Stimulated activated CD8-positive, alpha-beta memory T cell treated with anti-CD3 and anti-CD28 coated beads, Interleukin-12 subunit alpha, Interleukin-12 subunit beta, amount 100 ng/mL, for 4 hours (primary cell): ENCODE results near the gene PPP1R15B.

Experiments used
- DNase-seq: peaks from one replicate; pipeline ENCODE4 v3.0.0-alpha.2; 2020; ENCODE audit warnings: low read depth

The PPP1R15B gene

DNA sequence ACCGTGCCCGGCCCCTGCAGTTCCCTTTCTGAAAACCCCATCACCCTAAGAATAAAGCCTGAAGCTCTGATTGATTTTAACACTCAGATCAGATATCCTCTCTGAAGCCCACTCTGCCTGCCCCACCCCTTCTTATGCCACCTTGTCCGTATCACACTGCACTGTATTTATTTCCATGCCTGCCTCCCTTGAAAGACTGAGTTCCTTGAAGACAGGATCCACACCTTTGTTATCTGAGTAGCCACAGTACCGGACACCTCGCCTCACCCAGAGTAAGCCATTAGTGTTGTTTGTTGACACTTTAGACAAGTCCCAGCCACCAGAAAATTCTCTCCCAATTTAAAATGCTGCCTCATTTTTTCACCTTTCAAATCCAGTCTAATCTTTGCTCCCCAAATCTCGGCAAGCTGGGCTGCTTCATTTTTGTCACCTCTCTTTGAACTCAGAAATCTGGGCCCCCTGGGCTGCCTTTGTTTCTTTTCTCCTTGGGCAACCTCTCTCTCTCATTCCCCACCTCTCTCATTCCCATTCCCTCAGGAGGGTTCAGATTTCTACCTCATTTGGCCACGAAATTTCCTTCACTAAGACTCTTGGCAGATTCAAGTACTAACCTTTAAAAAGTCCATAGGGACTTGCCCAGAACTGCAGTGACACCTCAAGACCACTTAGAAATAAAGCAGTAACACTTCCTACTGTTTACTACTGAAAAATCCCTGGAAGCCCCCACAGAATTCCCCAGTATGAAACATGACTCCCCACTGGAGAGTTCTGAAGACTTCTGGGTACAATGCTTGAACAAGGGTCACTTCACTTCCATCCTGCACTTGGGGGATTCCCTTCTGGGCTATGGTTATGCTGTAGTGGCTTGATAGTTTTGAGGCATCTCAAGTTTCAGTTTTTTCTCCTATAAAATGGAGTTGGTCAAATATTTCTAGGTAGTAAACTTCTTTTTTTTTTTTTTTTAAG lies 8.7 kb upstream of the PPP1R15B start:
- no peak for DNase-seq

DNA sequence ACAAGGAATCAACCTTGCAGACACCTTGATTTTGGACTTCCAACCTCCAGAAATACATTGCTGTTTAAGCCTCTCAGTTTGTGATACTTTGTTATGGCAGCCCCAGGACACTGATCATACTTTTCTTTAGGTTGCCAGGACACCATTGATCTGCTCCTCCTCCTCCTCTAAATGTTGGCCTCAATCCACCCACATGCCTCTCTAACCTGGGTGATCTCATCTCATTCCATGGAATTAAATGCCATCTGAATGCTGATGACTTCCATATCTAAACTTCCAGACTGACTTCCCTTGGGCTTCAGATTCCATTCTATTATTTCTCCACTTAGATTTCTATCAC lies 7.4 kb upstream of the PPP1R15B start:
- DNase-seq = no peak

DNA sequence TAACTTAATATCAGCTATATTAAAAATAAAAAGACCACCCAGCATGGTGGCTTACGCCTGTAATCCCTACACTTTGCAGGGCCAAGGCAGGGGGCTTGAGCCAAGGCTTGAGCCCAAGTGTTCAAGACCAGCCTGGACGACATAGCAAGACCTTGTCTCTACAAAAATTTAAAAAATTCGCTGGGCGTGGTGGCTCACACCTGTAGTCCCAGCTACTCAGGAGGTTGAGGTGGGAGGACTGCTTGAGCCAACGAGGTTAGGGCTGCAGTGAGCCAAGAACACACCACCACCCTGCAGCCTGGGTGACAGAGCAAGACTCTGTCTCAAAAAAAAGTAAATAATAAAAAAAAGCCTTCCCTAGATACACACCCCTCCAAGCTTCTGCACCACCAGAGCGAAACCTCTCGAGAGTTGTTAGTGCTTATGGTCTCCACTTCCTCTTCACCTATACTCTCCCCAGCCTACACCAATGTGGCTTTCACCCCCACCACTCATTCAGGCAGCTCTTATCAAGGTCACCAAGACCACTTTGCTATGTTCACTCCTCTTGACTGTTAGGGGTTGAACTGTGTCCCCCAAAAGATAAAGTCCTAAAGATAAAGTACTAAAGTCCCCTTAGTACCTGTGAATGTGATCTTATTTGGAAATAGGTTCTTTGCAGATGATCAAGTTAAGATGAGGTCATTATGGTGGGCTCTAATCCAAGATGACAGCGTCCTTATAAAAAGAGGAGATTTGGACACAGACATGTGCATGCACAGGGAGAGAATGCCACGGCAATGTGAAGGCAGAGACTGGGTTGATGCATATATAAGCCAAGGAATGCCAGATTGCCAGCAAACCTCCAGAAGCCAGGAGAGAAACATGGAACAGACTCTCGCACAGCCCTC lies 6.8 kb upstream of the PPP1R15B start:
- DNase-seq = no peak

DNA sequence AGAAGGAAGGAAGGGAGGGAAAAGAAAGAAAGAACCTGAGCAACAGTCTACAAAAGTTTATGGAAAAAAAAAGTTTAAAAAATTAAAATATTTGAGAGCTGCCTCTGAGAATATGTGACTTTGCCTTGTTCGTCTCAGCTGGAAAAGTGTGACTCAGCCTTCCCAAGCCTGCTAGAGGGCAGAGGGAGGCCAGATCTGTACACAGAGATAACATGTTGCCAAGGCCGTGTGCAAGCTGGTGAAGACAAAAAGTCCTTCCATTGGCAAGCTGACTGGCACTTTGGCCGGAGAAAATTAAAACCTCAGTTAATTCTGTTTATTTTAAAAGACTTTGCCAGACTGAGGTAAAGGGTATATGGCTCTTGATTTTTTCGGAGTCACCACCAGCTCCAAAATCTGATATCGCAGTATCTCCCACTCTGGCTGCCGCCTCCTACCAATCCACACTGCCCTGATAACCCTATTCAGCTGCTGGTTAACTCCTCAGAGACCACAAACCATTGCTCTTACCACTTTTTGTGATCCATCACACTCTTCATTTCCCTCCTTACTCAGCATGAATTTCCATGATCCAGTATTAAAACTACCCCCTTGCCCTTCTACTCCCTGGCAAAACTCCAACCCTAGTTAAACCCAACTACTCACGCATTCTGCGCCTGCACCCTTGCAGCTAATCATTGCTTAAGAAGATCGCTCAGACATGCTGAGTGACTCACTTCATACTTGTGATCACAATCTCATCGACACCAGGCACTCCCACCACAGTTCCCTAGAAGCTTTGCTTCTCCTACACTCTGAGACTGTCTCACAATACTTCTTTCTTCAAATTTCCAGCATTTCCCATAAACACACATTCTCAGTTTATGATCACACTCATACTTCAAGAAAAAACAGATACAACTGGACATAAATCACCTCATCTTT lies 5.7 kb upstream of the PPP1R15B start:
- DNase-seq = no peak

DNA sequence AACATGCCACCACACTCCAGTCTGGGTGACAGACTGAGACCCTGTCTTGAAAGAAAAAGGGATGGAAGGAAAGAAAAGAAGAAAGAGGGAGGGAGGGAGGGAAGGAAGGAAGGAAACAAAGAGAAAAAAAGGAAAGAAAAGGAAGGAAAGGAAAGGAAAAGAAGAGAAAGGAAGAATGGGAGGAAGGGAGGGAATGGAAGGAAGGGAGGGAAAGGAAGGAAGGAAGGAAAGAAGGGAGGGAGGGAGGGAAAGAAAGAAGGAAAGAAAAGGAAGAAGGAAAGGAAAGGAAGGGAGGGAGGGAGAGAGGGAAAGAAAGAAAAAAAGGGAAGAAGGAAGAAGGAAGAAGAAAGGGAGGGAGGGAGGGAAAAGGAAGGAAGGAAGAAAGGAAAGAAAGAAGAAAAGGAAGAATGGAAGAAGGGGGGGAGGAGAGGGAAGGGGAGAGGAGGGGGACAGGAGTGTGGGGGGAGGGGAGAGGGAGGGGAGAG lies 5.0 kb upstream of the PPP1R15B start:
- no peak for DNase-seq

DNA sequence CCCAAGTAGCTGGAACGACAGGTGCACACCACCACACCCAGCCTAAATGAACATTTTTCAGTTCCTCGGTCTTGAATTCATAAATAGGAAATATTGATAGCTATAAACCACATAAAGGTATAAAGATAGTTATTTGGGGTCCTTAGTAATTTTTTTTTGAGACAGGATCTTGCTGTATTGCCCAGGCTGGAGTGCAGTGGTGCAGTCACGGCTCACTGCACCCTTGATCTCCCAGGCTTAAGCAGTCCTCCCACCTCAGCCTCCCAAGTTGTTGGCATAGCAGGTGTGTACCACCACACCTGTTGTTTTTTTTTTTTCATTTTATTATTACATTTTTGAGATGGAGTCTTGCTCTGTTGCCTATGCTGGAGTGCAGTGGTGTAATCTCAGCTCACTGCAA lies 3.7 kb upstream of the PPP1R15B start:
- no peak for DNase-seq

DNA sequence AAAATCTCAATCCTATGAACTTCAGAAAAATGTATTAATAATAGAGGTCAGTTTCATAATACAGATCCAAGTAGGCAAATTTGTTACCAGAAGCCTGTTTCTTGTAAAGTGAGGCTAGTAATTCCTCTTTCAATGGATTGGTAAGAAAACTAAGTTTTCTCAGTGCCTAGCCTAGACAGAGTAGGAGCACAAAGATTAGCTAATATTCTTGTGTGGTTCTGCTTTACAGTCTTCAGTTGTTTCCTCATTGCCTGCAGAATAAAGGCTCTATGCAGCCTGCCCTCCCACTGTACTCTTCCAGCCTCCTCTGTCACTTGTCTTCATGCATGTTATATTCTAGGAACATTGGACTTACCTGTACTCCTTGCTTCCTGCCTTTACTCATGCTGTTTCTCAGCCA lies 2.4 kb upstream of the PPP1R15B start:
- no peak for DNase-seq

DNA sequence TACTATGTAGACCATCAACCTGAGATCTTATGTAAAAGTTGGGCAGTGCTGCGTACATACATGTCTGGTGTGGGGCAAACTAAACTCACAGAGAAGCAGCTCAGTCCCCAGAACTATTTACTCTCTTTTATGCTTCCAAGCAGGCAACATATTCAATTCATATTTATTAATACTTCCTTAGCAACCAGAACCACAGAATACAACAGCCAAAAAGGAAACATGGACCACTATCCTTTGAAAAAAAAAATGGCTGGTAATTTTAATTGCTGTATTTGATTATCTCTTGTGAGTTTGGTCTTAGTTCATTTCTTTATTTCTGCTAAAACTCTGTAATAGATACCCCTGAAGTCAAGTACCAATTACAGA lies 1.5 kb upstream of the PPP1R15B start:
- DNase-seq = no peak

DNA sequence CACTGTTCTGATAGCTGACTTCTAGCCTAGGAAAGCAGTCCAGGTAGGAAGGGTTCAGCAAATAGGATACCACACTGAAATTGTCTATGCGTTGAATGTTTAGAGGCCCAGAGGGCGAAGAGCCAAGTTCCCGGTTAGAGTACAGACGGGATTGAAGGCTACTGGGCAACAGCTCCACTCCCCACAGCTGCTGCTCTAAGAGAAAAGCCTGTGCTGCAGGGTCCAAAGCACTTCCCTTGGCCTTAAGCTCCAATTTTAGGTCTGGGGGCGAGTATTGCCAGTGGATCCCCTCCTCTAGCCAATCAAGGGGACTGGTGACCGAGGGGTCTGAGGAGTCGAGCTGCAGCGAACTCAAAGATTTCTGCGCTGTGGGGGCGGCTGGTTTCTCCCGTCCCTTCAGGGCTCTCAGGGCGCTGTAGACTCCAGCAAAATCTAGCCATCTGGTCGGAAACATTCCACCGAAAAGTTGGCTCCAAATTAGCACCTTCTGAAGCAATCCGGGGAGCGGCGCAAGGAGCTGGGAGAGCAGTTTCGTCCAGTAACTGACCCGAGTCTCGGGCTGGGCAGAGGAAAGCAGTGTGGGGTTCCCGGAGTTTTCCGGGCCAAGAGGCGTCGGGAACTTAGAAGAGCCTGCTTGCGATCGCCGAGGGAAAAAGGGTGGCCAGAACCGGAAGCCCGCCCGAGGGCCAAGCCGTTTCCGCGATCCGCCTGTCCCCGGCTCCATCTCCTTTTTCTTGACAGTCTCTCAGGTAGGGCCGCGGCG lies 748 bp downstream of the PPP1R15B start:
- DNase-seq = no peak

DNA sequence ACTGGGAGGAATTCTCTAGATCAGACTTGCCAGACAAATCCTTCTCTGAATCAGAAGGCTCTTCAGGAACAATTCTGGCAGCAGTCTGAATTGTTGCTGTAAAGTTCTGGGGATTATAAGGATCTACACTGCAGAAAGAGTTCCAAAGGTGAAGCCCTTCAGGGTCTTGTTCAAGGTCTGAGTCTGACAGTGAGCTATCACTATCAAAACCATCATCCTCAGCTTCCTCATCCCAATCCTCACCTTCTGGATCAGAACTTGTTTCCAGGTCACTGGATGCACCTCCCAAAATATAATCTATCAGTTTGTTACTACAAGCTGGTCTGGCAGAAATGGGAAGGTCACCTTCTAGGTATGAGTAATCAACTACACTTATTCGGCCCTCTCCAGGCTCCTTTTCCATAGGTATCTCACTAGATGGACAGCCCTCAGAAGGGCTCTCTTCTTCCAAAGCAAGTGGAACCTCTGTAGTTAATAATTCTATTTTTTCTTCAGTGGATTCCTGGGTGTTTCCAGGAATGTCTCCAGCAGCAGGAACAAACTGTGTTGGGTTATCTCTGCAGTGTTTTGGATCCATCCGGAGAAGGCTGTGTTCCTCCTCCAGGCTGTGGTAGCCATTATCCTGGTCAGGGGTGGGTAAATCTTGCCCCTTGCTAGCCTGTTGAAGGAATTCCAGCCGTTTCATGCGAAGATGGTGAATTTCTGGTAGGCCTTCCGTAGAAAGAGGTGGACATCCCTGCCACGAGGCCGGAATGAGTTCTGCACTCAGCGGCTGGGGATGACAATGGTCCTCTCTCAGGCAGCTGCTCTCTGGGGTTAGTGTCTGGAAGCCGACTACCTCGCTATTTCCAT lies 1.6 kb downstream of the PPP1R15B start:
- DNase-seq = no peak

DNA sequence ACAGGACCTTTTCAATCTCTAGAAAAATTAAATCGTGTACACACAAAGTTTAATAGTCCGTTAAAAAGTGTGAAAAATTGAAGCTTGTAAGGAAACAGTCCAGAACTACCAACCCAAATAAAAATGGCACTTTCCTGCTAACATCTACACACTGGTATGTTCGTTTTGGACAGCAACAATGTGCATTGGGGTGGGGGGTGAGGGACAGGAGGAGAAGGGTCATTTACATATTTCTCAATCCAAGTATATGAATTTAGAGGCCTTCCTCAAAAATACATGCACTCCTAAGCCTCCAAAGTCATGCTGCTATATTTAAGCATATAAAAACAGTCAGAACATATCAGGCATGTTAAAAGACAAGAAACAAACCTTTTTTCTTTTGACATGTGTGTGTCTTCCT lies 2.5 kb downstream of the PPP1R15B start:
- DNase-seq = no peak

DNA sequence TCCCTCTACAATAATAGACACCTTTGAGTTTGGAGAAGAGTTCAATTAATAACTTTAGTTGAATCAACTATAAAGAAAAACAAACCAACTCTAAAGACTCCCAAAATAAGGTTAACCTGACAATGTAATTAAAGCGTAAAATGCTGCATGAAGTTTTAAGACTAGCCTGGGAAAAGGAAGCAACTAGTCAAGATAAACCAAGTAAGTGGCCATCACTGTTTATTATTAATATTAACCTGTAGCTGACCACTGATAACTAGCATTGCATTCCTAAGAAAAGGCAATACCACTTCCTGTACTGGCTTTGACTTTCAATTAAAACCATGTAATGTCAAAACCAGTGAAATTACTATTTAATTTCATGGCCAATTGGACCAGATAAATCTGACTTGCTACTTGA lies 3.0 kb downstream of the PPP1R15B start:
- no peak for DNase-seq

DNA sequence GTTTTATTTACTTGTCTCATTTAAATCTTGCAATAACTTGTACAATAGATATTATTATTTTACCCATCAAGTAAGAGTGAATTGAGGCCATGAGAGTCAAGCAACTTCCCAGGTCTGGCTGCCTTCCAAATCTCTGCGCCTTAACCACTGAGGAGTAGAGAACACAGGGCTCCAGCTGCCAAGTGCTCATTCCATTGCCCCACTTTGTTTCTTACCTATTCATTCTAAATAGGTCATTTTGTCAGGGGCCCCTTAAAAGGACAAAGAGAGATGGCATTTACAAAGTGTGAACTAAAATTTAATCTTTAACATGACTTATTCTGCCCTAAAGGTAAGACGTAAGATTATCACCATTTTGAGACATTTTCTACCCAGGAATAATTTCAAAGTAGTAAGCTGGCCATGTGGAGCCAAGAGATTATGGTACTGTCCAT lies 3.5 kb downstream of the PPP1R15B start:
- DNase-seq = no peak

DNA sequence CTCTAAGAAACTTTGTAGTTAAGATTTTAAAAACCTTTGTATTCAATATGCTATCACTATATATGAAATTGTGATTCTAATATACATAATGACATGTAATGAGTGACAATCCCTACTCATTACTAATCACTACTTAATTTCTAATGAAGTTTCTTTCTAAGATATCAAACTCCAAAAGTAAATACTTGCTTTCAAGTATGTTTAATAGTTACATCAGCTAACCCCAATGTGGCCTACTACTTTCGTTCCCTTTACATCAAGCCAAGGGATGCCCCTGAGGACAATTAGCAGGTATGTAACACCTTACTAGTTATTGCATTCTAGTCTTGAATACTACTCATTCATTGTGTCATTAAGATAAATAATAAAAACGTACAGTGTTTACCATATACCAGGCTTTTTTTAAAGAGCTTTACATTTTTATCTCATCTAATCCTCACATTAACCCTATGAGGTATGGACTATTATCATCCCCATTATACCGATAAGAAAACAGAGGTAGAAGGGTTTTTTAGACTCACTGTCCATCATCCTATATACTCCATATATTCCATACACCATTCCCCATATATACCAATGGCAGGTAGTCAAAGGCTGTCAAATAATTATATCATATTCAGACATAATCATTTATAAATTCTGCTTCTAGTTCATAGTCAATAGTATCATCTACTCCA lies 4.2 kb downstream of the PPP1R15B start:
- DNase-seq = no peak

DNA sequence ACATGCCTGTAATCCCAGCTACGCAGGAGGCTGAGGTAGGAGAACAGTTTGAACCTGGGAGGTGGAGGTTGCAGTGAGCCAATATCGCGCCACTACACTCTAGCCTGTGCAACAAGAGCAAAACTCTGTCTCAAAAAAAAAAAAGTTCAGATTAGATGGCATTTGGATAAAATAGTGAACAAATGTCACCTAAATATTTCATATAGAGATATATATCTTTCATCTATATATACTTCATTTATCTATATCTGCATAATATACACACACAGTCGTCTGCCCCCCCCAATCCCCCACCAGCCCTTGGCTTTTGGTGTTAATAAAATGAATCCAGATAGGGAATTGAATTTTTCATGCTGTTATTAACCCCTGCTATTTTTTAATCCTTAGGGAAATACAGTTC lies 5.0 kb downstream of the PPP1R15B start:
- no peak for DNase-seq

DNA sequence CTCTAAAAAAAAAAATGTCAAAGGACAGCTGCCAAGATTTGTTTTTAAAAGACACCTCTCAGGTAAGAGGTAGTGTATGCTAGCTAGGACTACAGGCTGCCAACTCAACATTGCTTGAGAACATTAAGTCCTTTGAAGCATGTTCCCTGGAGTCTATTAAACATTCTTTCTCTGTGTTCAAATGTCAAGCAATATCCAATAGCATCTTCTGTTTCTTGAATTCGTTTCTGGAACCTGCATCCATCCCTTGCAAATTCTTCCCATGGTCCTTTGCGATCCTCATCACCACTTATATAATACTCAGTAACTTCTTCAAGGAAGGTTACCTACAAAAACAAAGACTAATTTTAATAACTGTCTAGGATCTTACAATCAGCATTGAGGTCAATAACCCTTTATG lies 5.6 kb downstream of the PPP1R15B start:
- no peak for DNase-seq

DNA sequence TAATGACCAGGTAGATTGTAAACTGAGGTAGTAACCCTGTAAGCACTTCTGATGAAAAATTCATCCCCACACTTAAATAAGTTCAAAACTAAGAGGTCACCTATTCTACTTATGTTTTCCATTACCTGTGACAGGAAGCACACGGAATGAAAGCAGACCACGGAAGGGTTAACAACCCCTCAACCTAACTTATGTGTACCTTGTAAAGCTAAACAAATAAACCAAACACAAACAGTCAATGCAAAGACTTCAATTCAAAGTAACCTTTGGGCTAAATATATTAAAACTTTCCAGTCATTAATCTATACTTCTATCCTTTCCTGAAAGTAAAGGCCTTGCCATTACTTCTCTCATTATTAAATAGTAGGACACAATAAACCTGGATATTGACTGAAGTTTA lies 7.0 kb downstream of the PPP1R15B start:
- no peak for DNase-seq

DNA sequence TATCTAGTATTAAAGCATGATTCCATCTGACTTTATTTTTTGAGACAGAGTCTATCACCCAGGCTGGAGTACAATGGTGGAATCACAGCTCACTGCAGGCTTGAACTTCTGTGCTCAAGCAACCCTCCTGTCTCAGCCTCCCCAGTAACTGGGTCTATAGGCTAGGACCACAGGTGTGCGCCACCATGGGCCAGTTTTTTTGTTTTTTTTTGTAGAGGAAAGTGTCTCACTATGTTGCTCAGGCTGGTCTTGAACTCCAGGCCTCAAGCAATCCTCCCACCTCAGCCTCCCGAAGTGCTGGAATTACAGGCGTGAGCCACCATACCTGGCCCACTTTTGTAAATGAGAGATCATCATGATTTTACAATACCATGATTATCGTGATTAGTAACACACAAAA lies 9.2 kb downstream of the PPP1R15B start:
- DNase-seq = no peak

DNA sequence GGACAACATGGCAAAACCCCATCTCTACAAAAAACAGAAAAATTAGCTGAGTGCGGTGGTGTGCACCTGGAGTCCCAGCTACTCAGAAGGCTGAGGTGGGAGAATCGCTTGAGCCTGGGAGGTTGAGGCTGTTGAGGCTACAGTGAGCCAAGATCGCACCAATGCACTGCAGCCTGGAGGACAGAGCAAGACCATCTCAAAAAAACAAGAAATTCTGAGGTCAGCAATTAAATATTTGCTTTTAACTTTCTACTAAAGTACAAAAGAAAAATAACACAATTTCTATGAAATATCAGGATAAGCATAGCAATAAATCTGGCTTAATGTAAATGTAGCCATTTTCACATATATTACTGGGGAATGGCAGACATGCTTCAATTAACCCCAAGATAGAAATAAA lies 9.9 kb downstream of the PPP1R15B start:
- no peak for DNase-seq
